ENCODE measurements around the gene RPLP1. TPM values are rescaled to one million over a fixed set of nuclear protein-coding genes. Genes with fewer than 3 reads are reported as not detected.

The RPLP1 gene
- total and polyA plus RNA-seq, 9 of the 15 experiments (the other 6 are each of a cell fraction or from before 2014, with no cell fraction given), result 76.3 to 3,053 (median 847) TPM

DNA sequence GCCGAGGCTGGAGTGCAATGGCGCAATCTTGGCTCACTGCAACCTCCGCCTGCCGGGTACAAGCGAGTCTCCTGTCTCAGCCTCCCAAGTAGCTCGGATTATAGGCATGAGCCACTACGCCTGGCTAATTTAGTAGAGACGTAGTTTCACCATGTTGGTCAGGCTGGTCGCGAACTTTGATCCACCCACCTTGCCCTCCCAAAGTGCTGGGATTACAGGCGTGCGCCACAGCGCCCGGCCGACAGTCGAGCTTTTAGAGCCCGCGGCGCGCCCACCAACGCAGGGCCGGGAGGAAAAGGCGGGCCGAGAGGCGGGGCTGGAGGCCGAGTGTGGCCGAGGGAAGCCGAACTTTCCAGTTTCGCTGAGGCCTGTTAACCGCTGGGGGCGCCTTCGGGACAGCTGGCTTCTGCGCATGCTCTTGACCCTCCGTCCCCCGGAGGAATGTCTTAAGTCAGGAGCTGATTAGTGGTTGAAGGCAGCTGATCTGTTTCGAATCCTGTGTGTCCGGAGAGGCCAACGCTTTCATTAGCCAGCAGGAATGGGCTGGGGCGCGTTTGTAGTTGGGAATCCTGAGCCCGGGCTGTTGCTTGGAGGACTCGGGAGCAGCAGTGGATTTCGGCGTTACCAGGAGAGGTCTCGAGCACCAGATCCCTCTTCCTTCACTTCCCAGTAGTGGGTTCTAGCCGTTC is 10.0 kb downstream of the RPLP1 start (continued):
- TF ChIP-seq, protein P1, sequence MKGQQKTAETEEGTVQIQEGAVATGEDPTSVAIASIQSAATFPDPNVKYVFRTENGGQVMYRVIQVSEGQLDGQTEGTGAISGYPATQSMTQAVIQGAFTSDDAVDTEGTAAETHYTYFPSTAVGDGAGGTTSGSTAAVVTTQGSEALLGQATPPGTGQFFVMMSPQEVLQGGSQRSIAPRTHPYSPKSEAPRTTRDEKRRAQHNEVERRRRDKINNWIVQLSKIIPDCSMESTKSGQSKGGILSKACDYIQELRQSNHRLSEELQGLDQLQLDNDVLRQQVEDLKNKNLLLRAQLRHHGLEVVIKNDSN (CRISPR knock-in tag; IDR thresholded peaks at IDR 0.05), result peak; percentile 68
- TF ChIP-seq KLF1 (tag; IDR thresholded peaks at IDR 0.05) (no peak), ARHGAP35 (IDR thresholded peaks at IDR 0.05; ENCODE audit: partially characterized antibody) (no peak), NCOA6 (IDR thresholded peaks at IDR 0.05) (no peak), SOX6 (IDR thresholded peaks at IDR 0.05) (0 out of 2 replicates have a peak, but pooled peaks have one; percentile 39), ETV1 (tag; conservative IDR thresholded peaks at IDR 0.05; ENCODE audit: low read depth) (no peak; the same call in 1 of the 2 replicates), ETV5 (CRISPR knock-in tag; IDR thresholded peaks at IDR 0.05; ENCODE audit: low read depth) (no peak), ZNF23 (CRISPR knock-in tag; IDR thresholded peaks at IDR 0.05) (no peak), POLR2B (IDR thresholded peaks at IDR 0.05; ENCODE audit: low read depth, partially characterized antibody) (peak; percentile 76), SRF (CRISPR knock-in tag; IDR thresholded peaks at IDR 0.05) (no peak), TCF7 (IDR thresholded peaks at IDR 0.05; ENCODE audit: borderline replicate concordance) (no peak), ILF3 (IDR thresholded peaks at IDR 0.05; ENCODE audit: borderline replicate concordance) (no peak), ZBTB8A (IDR thresholded peaks at IDR 0.05; ENCODE audit: partially characterized antibody) (no peak), ZNF717 (CRISPR knock-in tag; IDR thresholded peaks at IDR 0.05) (no peak), NONO (IDR thresholded peaks at IDR 0.05; ENCODE audit: low read depth in 2 of 2, low read length in 1 of 2) (no peak), ZKSCAN1 (IDR thresholded peaks at IDR 0.05; ENCODE audit: low read depth, low read length) (no peak), KAT7 (CRISPR knock-in tag; IDR thresholded peaks at IDR 0.05; ENCODE audit: borderline replicate concordance) (0 out of 2 replicates have a peak, but pooled peaks have one; percentile 22), SRSF7 (optimal IDR thresholded peaks at IDR 0.05; ENCODE audit: low read depth, low read length) (no peak), ZNF311 (CRISPR knock-in tag; IDR thresholded peaks at IDR 0.05) (no peak), MCM7 (IDR thresholded peaks at IDR 0.05) (no peak)
- TF ChIP-seq, protein P2, sequence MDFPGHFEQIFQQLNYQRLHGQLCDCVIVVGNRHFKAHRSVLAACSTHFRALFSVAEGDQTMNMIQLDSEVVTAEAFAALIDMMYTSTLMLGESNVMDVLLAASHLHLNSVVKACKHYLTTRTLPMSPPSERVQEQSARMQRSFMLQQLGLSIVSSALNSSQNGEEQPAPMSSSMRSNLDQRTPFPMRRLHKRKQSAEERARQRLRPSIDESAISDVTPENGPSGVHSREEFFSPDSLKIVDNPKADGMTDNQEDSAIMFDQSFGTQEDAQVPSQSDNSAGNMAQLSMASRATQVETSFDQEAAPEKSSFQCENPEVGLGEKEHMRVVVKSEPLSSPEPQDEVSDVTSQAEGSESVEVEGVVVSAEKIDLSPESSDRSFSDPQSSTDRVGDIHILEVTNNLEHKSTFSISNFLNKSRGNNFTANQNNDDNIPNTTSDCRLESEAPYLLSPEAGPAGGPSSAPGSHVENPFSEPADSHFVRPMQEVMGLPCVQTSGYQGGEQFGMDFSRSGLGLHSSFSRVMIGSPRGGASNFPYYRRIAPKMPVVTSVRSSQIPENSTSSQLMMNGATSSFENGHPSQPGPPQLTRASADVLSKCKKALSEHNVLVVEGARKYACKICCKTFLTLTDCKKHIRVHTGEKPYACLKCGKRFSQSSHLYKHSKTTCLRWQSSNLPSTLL (IDR thresholded peaks at IDR 0.05), result no peak
- TF ChIP-seq, protein P3, sequence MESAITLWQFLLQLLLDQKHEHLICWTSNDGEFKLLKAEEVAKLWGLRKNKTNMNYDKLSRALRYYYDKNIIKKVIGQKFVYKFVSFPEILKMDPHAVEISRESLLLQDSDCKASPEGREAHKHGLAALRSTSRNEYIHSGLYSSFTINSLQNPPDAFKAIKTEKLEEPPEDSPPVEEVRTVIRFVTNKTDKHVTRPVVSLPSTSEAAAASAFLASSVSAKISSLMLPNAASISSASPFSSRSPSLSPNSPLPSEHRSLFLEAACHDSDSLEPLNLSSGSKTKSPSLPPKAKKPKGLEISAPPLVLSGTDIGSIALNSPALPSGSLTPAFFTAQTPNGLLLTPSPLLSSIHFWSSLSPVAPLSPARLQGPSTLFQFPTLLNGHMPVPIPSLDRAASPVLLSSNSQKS (CRISPR knock-in tag; IDR thresholded peaks at IDR 0.05), result no peak
- TF ChIP-seq, protein P4, sequence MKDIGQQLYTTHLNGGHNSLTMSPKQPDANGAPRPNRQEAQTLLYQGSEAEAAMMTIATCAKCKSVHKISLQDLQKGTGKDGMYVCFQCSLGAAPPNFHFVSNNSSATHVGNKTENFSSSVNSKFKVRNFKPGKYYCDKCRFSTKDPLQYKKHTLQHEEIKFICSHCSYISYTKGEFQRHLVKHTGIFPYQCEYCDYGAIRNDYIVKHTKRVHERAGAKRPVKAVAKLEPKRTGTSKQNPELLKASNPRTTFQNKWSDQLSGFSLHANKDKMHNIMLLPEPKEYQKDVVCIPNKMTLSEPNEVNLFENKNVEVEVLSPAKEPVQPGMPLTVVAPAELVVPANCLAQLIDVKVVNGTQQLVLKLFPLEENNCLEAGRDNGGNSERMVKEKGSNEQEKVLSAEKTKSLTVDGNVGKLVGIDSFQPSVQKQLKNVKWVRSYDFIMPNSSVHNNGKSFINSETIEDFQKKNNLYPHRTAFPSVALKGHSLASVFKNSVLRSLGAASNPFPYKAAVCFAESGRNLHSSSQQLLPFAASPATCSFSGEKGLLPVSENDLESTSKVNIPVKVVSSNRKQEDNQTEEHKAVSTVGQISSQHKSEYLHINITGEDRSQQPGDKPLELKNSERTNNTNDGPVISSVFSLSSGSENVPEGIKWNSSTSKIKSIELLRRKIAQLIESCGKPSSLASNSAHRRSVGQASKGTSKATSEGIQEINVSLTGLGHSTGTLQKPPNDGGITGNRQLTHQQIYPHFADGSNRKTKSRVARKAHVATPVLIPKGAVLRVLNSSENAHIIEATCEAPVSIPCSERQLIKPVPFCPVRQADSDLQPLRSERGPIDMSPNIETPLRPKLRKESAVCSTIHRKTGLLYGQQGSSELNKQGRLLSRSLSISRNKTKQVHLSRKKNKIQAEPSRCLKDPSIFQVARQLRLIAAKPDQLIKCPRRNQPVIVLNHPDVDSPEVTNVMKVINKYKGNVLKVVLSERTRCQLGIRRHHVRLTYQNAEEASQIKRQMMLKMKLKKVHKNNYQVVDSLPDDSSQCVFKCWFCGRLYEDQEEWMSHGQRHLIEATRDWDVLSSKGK (CRISPR knock-in tag; IDR thresholded peaks at IDR 0.05), result no peak

Measured in K562 (cell line).